SK-N-SH treated with all-trans-retinoic acid at 6 μM for 48 hours (cell line): ENCODE measurements around the gene ZNF319.

Experiments used
- ATAC-seq: fragments of 200-7000 bp; cut with Tn5 transposase; 3 replicates; pipeline ENCODE4 v1.9.1; 2020; ENCODE audit warnings: mild to moderate bottlenecking, moderate library complexity
- ARNTL ChIP-seq: fragments of 450-650 bp; formaldehyde crosslinking; IDR thresholded peaks from 2 replicates; pipeline ENCODE4 v1.5.0; 2020; ENCODE audit warnings: low read depth, mild to moderate bottlenecking, moderate library complexity, borderline replicate concordance
- BACH2 ChIP-seq: fragments of 250-450 bp; sonication (Bioruptor Pico); IDR thresholded peaks from 2 replicates; pipeline ENCODE4 v1.9.0; 2021; ENCODE audit warnings: mild to moderate bottlenecking, borderline replicate concordance
- CREB5 ChIP-seq: fragments of 250-450 bp; sonication (Bioruptor Pico); IDR thresholded peaks from 2 replicates; pipeline ENCODE4 v1.5.1; 2020; ENCODE audit warnings: low read depth, mild to moderate bottlenecking, moderate library complexity
- CSDC2 ChIP-seq: fragments of 250-450 bp; sonication (Bioruptor Pico); IDR thresholded peaks from 2 replicates; pipeline ENCODE4 v1.5.0; 2020; ENCODE audit warnings: mild to moderate bottlenecking, moderate library complexity
- CSRNP3 ChIP-seq: fragments of 250-450 bp; sonication (Bioruptor Pico); IDR thresholded peaks from 2 replicates; pipeline ENCODE4 v1.5.1; 2021; ENCODE audit warnings: mild to moderate bottlenecking, moderate library complexity
- ESRRG ChIP-seq: fragments of 250-450 bp; sonication (Bioruptor Pico); IDR thresholded peaks from 2 replicates; pipeline ENCODE4 v1.6.1; 2021; ENCODE audit warnings: mild to moderate bottlenecking
- ISL1 ChIP-seq: fragments of 250-450 bp; sonication (Bioruptor Pico); IDR thresholded peaks from 2 replicates; pipeline ENCODE4 v2.1.2; 2022; ENCODE audit warnings: mild to moderate bottlenecking, moderate library complexity
- OSR1 ChIP-seq: fragments of 250-450 bp; sonication (Bioruptor Pico); IDR thresholded peaks from 2 replicates; pipeline ENCODE4 v1.8.0; 2022; ENCODE audit warnings: moderate library complexity, mild to moderate bottlenecking, inconsistent platforms
- PATZ1 ChIP-seq: fragments of 250-450 bp; sonication (Bioruptor Pico); IDR thresholded peaks from 2 replicates; pipeline ENCODE4 v1.8.0; 2020; ENCODE audit warnings: mild to moderate bottlenecking, moderate library complexity, borderline replicate concordance
- POU6F1 ChIP-seq: fragments of 250-450 bp; sonication (Bioruptor Pico); IDR thresholded peaks from 2 replicates; pipeline ENCODE4 v1.8.0; 2021; ENCODE audit warnings: low read depth, mild to moderate bottlenecking, moderate library complexity, borderline replicate concordance
- PPARA ChIP-seq: fragments of 250-450 bp; sonication (Bioruptor Pico); IDR thresholded peaks from 2 replicates; pipeline ENCODE4 v1.5.0; 2020; ENCODE audit warnings: mild to moderate bottlenecking, borderline replicate concordance
- RARB ChIP-seq: fragments of 250-450 bp; sonication (Bioruptor Pico); IDR thresholded peaks from 2 replicates; pipeline ENCODE4 v1.8.0; 2021; ENCODE audit warnings: mild to moderate bottlenecking, moderate library complexity
- TCF4 ChIP-seq: fragments of 250-450 bp; sonication (Bioruptor Pico); IDR thresholded peaks from 2 replicates; pipeline ENCODE4 v1.8.0; 2021; ENCODE audit warnings: mild to moderate bottlenecking, moderate library complexity, borderline replicate concordance
- TOX ChIP-seq: fragments of 250-450 bp; sonication (Bioruptor Pico); IDR thresholded peaks from 2 replicates; pipeline ENCODE4 v1.8.0; 2021; ENCODE audit warnings: mild to moderate bottlenecking, moderate library complexity, borderline replicate concordance
- TSHZ2 ChIP-seq: fragments of 250-450 bp; sonication (Bioruptor Pico); IDR thresholded peaks from 2 replicates; pipeline ENCODE4 v1.5.0; 2020; ENCODE audit warnings: mild to moderate bottlenecking, moderate library complexity
- ZC3H10 ChIP-seq: fragments of 250-450 bp; sonication (Bioruptor Pico); IDR thresholded peaks from 2 replicates; pipeline ENCODE4 v1.5.1; 2021; ENCODE audit warnings: mild to moderate bottlenecking, moderate library complexity
- ZFP3 ChIP-seq: fragments of 250-450 bp; sonication (Bioruptor Pico); IDR thresholded peaks from 2 replicates; pipeline ENCODE4 v1.5.0; 2020; ENCODE audit warnings: mild to moderate bottlenecking, moderate library complexity
- ZFP30 ChIP-seq: fragments of 450-650 bp; formaldehyde crosslinking; IDR thresholded peaks from 2 replicates; pipeline ENCODE4 v1.5.0; 2022; ENCODE audit warnings: mild to moderate bottlenecking, moderate library complexity
- ZNF565 ChIP-seq: fragments of 450-650 bp; formaldehyde crosslinking; conservative IDR thresholded peaks from 2 replicates; pipeline ENCODE4 v1.5.0; 2020; ENCODE audit warnings: low read depth, mild to moderate bottlenecking, moderate library complexity
- ZNF8 ChIP-seq: fragments of 450-650 bp; formaldehyde crosslinking; IDR thresholded peaks from 2 replicates; pipeline ENCODE4 v1.5.0; 2020; ENCODE audit warnings: mild to moderate bottlenecking, moderate library complexity

ZNF319 gene

GRCh38 chr16:58022601-58023371, 22.3 kb upstream of the ZNF319 start:
- no peak for TF ChIP-seq PPARA
- peak; percentile 63; the same call in 1 of the 2 replicates for TF ChIP-seq TCF4 (CRISPR knock-in tag)
- peak; percentile 72 for ATAC-seq

GRCh38 chr16:58021661-58022551, 21.4 kb upstream of the ZNF319 start:
- ATAC-seq: peak; percentile 27
- TF ChIP-seq TOX (CRISPR knock-in tag) (no peak), ZC3H10 (CRISPR knock-in tag) (no peak), PPARA (no peak)

- peak; percentile 51 for ATAC-seq
- TF ChIP-seq RARB (CRISPR knock-in tag) (no peak), ISL1 (CRISPR knock-in tag) (no peak), ARNTL (CRISPR knock-in tag) (no peak), PPARA (no peak), BACH2 (CRISPR knock-in tag) (no peak), ZFP3 (CRISPR knock-in tag) (no peak), ESRRG (no peak), PATZ1 (CRISPR knock-in tag) (no peak), ZFP30 (CRISPR knock-in tag) (no peak), POU6F1 (CRISPR knock-in tag) (no peak), OSR1 (CRISPR knock-in tag) (no peak), CSDC2 (no peak), CSRNP3 (CRISPR knock-in tag) (no peak), TOX (CRISPR knock-in tag) (no peak), ZNF8 (no peak), ZC3H10 (CRISPR knock-in tag) (no peak), TCF4 (CRISPR knock-in tag) (no peak), ZNF565 (no peak), CREB5 (CRISPR knock-in tag) (no peak), TSHZ2 (CRISPR knock-in tag) (no peak)
These were observed 20.4 kb upstream of the ZNF319 start for GRCh38 chr16:58020628-58021521.
